Measurements from ENCODE around the gene CAPN11. TPM values are rescaled to one million over a fixed set of nuclear protein-coding genes. Genes with fewer than 3 reads are reported as not detected.

Gene CAPN11
- total RNA-seq, 1 experiment from 2014 or later, result 0.28 TPM

- Histone ChIP-seq H3K18ac (ENCODE audit: insufficient read length, low read depth, low read length) (no peak overlapping the region), H4K5ac (ENCODE audit: insufficient read length, low read depth, low read length) (no peak overlapping the region), H4K8ac (replicated peaks; ENCODE audit: insufficient read length, low read depth, low read length) (no peak overlapping the region), H2AK5ac (ENCODE audit: insufficient read length, low read length) (no peak overlapping the region), H3K4ac (ENCODE audit: low read depth, low read length) (no peak overlapping the region), H3K23ac (ENCODE audit: insufficient read length, low read depth, low read length) (no peak overlapping the region), H3K79me1 (ENCODE audit: insufficient read depth, low read depth, low read length, poor library complexity, severe bottlenecking) (no peaks in the 10 kb centered on the region), H2BK5ac (ENCODE audit: insufficient read length, low read length) (no peak overlapping the region), H3K9me3 (ENCODE audit: control insufficient read depth, low read depth, low read length) (no peaks in the 10 kb centered on the region), H3K27ac (ENCODE audit: insufficient read length, low read depth, low read length) (no peak overlapping the region), H3K23me2 (ENCODE audit: insufficient read length, low read depth, low read length, poor library complexity, severe bottlenecking) (no peaks in the 10 kb centered on the region), H3K4me1 (ENCODE audit: insufficient read depth, low read length) (no peaks in the 10 kb centered on the region), H3K9ac (ENCODE audit: extremely low read depth, insufficient read length, low read length) (no peak overlapping the region), H3T11ph (ENCODE audit: low read length) (no peak overlapping the region), H4K20me1 (ENCODE audit: control insufficient read depth, insufficient read depth, insufficient read length) (peaks cover 7% of the 10 kb centered on the region), H3K79me2 (ENCODE audit: insufficient read depth, low read length) (no peaks in the 10 kb centered on the region), H3K4me2 (ENCODE audit: insufficient read depth, insufficient read length, low read length) (no peak overlapping the region), H2BK12ac (ENCODE audit: insufficient read length, low read depth, low read length) (no peak overlapping the region), H3K14ac (ENCODE audit: insufficient read depth, low read length) (no peak overlapping the region), H3K27me3 (ENCODE audit: insufficient read depth, low read length) (no peaks in the 10 kb centered on the region), H2BK20ac (ENCODE audit: low read depth, low read length, poor library complexity, severe bottlenecking) (no peak overlapping the region), H4K91ac (ENCODE audit: insufficient read length, low read depth, low read length) (no peak overlapping the region), H2AFZ (ENCODE audit: low read length) (no peak overlapping the region), H3K56ac (ENCODE audit: insufficient read length, low read depth, low read length) (no peak overlapping the region), H2BK15ac (ENCODE audit: low read depth, low read length) (no peak overlapping the region), H2BK120ac (ENCODE audit: low read depth, low read length, poor library complexity, severe bottlenecking) (no peak overlapping the region)
- Mint-ChIP-seq H3K36me3 (ENCODE audit: insufficient read depth in 1 of 3, low read depth in 3 of 3) (peaks cover 17 to 61% (median 50%) of the 10 kb centered on the region in 3 experiments), H3K9me3 (no peaks in the 10 kb centered on the region), H3K27ac (no peak overlapping the region), H3K4me1 (peaks cover 4% of the 10 kb centered on the region in 2 experiments), H3K27me3 (ENCODE audit: low read depth) (peaks cover 2% of the 10 kb centered on the region; the same call in 1 of the 2 replicates), H3K4me3 (no peak overlapping the region)
- TF ChIP-seq CTCF (conservative IDR thresholded peaks at IDR 0.05), result no peak
- no peak for DNase-seq
- WGBS (ENCODE audit: extremely low coverage, insufficient read length, low lambda C conversion rate), result no CpG with 5 or more reads among the region's 9 CpGs
Measured at GRCh38 chr6:44148306-44148705, 10.3 kb upstream of the CAPN11 start.

Data from H9 (cell line).